Measurements from ENCODE around the gene PKHD1. TPM values are rescaled to one million over a fixed set of nuclear protein-coding genes. Genes with fewer than 3 reads are reported as not detected.
"Not testable (repeated sequence)": the region's sequence is repeated elsewhere in the genome, so short reads cannot be mapped to it uniquely, and the experiment has no call there.

Gene PKHD1
- total and polyA plus RNA-seq, 9 donors, result 0.01 to 0.12 (median 0.05) TPM; not detected in 3

GRCh38 chr6:51995214-51995755, 92.1 kb downstream of the PKHD1 start:
- Histone ChIP-seq H3K27ac (no peak overlapping the region), H3K4me3 (no peak overlapping the region), H3K36me3 (no peaks in the 10 kb centered on the region), H3K9me3 (no peaks in the 10 kb centered on the region), H3K4me1 (ENCODE audit: insufficient read depth) (no peaks in the 10 kb centered on the region), H3K27me3 (no peaks in the 10 kb centered on the region)
- TF ChIP-seq POLR2A (IDR thresholded peaks at IDR 0.05) (no peak), EP300 (IDR thresholded peaks at IDR 0.05) (no peak), CTCF (IDR thresholded peaks at IDR 0.05) (no peak)
- no peak for DNase-seq
- intact Hi-C loops (cut with DNase I), result no loop called here
- 11 to 23% (median 18%) methylated on average over 1 of the region's 1 CpG for whole genome bisulfite sequencing, 3 donors

- DNase-seq, result no peak
- H3K36me3 ChIP-seq, result no peaks in the 10 kb centered on the region
- H3K27ac ChIP-seq, result no peak overlapping the region
- WGBS, 3 donors, result 56 to 67% (median 63%) methylated on average over 3 of the region's 3 CpGs
- no peaks in the 10 kb centered on the region for H3K27me3 ChIP-seq
- H3K4me1 ChIP-seq (ENCODE audit: insufficient read depth), result no peaks in the 10 kb centered on the region
- intact Hi-C loops (cut with DNase I), result no loop called here
- TF ChIP-seq POLR2A (IDR thresholded peaks at IDR 0.05) (no peak), CTCF (IDR thresholded peaks at IDR 0.05) (no peak), EP300 (IDR thresholded peaks at IDR 0.05) (no peak)
- no peak overlapping the region for H3K4me3 ChIP-seq
- no peaks in the 10 kb centered on the region for H3K9me3 ChIP-seq
These were observed 94.5 kb downstream of the PKHD1 start for GRCh38 chr6:51992876-51993275.

GRCh38 chr6:51989789-51990188, 97.6 kb downstream of the PKHD1 start:
- no peaks in the 10 kb centered on the region for H3K36me3 ChIP-seq
- no peaks in the 10 kb centered on the region for H3K4me1 ChIP-seq (ENCODE audit: insufficient read depth)
- intact Hi-C loops (cut with DNase I), result no loop called here
- H3K4me3 ChIP-seq, result no peak overlapping the region
- 78 to 96% (median 90%) methylated on average over 1 of the region's 1 CpG for WGBS, 3 donors
- H3K27me3 ChIP-seq, result no peaks in the 10 kb centered on the region
- H3K9me3 ChIP-seq, result no peaks in the 10 kb centered on the region
- DNase-seq, result no peak
- no peak for TF ChIP-seq CTCF (IDR thresholded peaks at IDR 0.05)
- TF ChIP-seq POLR2A (IDR thresholded peaks at IDR 0.05), result no peak
- no peak for TF ChIP-seq EP300 (IDR thresholded peaks at IDR 0.05)
- no peak overlapping the region for H3K27ac ChIP-seq

GRCh38 chr6:51986864-51987263, 100.5 kb downstream of the PKHD1 start:
- no peak for DNase-seq
- no peak overlapping the region for H3K4me3 ChIP-seq
- intact Hi-C loops (cut with DNase I), result no loop called here

GRCh38 chr6:51983564-51983963, 103.8 kb downstream of the PKHD1 start:
- no peaks in the 10 kb centered on the region for H3K36me3 ChIP-seq
- no peak overlapping the region for H3K4me3 ChIP-seq
- no peaks in the 10 kb centered on the region for H3K9me3 ChIP-seq
- WGBS, 3 donors, result 20 to 31% (median 22%) methylated on average over 5 of the region's 5 CpGs
- no peaks in the 10 kb centered on the region for H3K27me3 ChIP-seq
- intact Hi-C loops (cut with DNase I), result no loop called here
- H3K4me1 ChIP-seq (ENCODE audit: insufficient read depth), result no peaks in the 10 kb centered on the region
- TF ChIP-seq CTCF (IDR thresholded peaks at IDR 0.05), result no peak
- no peak for TF ChIP-seq POLR2A (IDR thresholded peaks at IDR 0.05)
- TF ChIP-seq EP300 (IDR thresholded peaks at IDR 0.05), result no peak
- no peak for DNase-seq
- H3K27ac ChIP-seq, result no peak overlapping the region

More at GRCh38 chr6:51986864-51987263, 100.5 kb downstream of the PKHD1 start:
- no peaks in the 10 kb centered on the region for H3K4me1 ChIP-seq (ENCODE audit: insufficient read depth)
- no peaks in the 10 kb centered on the region for H3K27me3 ChIP-seq
- H3K9me3 ChIP-seq, result no peaks in the 10 kb centered on the region
- H3K27ac ChIP-seq, result no peak overlapping the region
- TF ChIP-seq EP300 (IDR thresholded peaks at IDR 0.05), result no peak
- H3K36me3 ChIP-seq, result no peaks in the 10 kb centered on the region
- 84 to 87% (median 87%) methylated on average over 5 of the region's 5 CpGs for WGBS, 3 donors

- H3K4me3 ChIP-seq; H3K4me1 ChIP-seq (ENCODE audit: insufficient read depth); H3K27ac ChIP-seq; intact Hi-C loops (cut with DNase I); DNase-seq; H3K9me3 ChIP-seq; H3K36me3 ChIP-seq; H3K27me3 ChIP-seq: not testable (repeated sequence)
- WGBS, 3 donors, result 74 to 78% (median 78%) methylated on average over 5 of the region's 5 CpGs
These were observed 104.7 kb downstream of the PKHD1 start for GRCh38 chr6:51982695-51983094.
